Activated CD4-positive, alpha-beta T cell treated with anti-CD3 and anti-CD28 coated beads for 36 hours (primary cell): ENCODE data around the gene NCKAP1. TPM values are rescaled to one million over a fixed set of nuclear protein-coding genes. Genes with fewer than 3 reads are reported as not detected.
"Not testable (repeated sequence)": the region's sequence is repeated elsewhere in the genome, so short reads cannot be mapped to it uniquely, and the experiment has no call there.

ENCODE experiments used
- ATAC-seq: fragments of 200-7000 bp; cut with Tn5 transposase; one replicate; pipeline ENCODE4 v1.10.0; 2021; ENCODE audit warnings: mild to moderate bottlenecking, moderate library complexity
- CTCF ChIA-PET: fragments of 350-600 bp; sonication (Branson Sonifier 250); formaldehyde crosslinking; loops from one replicate; lab custom pipeline; 2021; ENCODE audit warnings: antibody characterized with exemption; lab: Charles Lee
- POLR2A ChIA-PET: fragments of 350-600 bp; sonication (Branson Sonifier 250); formaldehyde crosslinking; loops from one replicate; lab custom pipeline; 2021; ENCODE audit warnings: antibody characterized with exemption, inconsistent platforms; lab: Charles Lee
- DNase-seq: peaks from one replicate; pipeline ENCODE4 v3.0.0-alpha.2; 2020
- H3K27ac Mint-ChIP-seq: one replicate; pipeline ENCODE4 v1.8.0; 2021; ENCODE audit warnings: mixed read lengths
- H3K27me3 Mint-ChIP-seq: one replicate; pipeline ENCODE4 v1.8.0; 2021; ENCODE audit warnings: mixed read lengths
- H3K36me3 Mint-ChIP-seq: one replicate; pipeline ENCODE4 v1.8.0; 2021; ENCODE audit warnings: low read depth, mixed read lengths
- H3K4me1 Mint-ChIP-seq: one replicate; pipeline ENCODE4 v1.8.0; 2021; ENCODE audit warnings: mixed read lengths
- H3K4me3 Mint-ChIP-seq: one replicate; pipeline ENCODE4 v1.8.0; 2021; ENCODE audit warnings: mild to moderate bottlenecking, moderate library complexity, mixed read lengths
- H3K9me3 Mint-ChIP-seq: one replicate; pipeline ENCODE4 v1.8.0; 2021; ENCODE audit warnings: low read depth, mixed read lengths
- intact Hi-C, 2 experiments: fragments of 100-400 bp; cut with DNase I in 1 of 2; cut with micrococcal nuclease in 1 of 2; formaldehyde crosslinking; loops; one replicate each; pipeline versions ENCODE4 v1.14.2 to v1.15.1; 2022 to 2024; cut with DNase I, micrococcal nuclease
- total RNA-seq, 2 experiments: library from RNA; stranded (reverse); gene quantifications; one replicate each; pipeline ENCODE4 v1.2.3, GENCODE V29; 2021

The NCKAP1 gene
- total RNA-seq, 2 experiments from 2014 or later: 9.1 to 11.7 TPM

- CTCF ChIA-PET: interaction anchor here (2.0 kb wide), 1 partner anchor 10 kb away, joined by 5 read pairs; the partner anchor contains the start of gene DUSP19
- H3K4me3 Mint-ChIP-seq: no peak overlapping the region
- no peak overlapping the region for H3K27ac Mint-ChIP-seq
- no peak for DNase-seq
- no peak for ATAC-seq
- H3K27me3 Mint-ChIP-seq: peaks cover 17% of the 10 kb centered on the region
- no peaks in the 10 kb centered on the region for H3K4me1 Mint-ChIP-seq
- intact Hi-C loops: no loop called here
- H3K36me3 Mint-ChIP-seq: no peaks in the 10 kb centered on the region
- POLR2A ChIA-PET: no interaction called here
- no peaks in the 10 kb centered on the region for H3K9me3 Mint-ChIP-seq
These were observed 30.3 kb upstream of the NCKAP1 start for GRCh38 chr2:183068561-183068960.

GRCh38 chr2:183063083-183063482, 24.8 kb upstream of the NCKAP1 start:
- no peak overlapping the region for H3K27ac Mint-ChIP-seq
- H3K27me3 Mint-ChIP-seq: peaks cover 22% of the 10 kb centered on the region
- no peaks in the 10 kb centered on the region for H3K36me3 Mint-ChIP-seq
- H3K9me3 Mint-ChIP-seq: no peaks in the 10 kb centered on the region
- POLR2A ChIA-PET: interaction anchor here (0.6 kb wide), 1 partner anchor 49 kb away, joined by 3 read pairs; no protein-coding TSS in a partner anchor
- no peak for DNase-seq
- intact Hi-C loops: no loop called here
- peaks cover 6% of the 10 kb centered on the region for H3K4me1 Mint-ChIP-seq
- no peak for ATAC-seq
- H3K4me3 Mint-ChIP-seq: no peak overlapping the region
- CTCF ChIA-PET: no interaction called here

DNA sequence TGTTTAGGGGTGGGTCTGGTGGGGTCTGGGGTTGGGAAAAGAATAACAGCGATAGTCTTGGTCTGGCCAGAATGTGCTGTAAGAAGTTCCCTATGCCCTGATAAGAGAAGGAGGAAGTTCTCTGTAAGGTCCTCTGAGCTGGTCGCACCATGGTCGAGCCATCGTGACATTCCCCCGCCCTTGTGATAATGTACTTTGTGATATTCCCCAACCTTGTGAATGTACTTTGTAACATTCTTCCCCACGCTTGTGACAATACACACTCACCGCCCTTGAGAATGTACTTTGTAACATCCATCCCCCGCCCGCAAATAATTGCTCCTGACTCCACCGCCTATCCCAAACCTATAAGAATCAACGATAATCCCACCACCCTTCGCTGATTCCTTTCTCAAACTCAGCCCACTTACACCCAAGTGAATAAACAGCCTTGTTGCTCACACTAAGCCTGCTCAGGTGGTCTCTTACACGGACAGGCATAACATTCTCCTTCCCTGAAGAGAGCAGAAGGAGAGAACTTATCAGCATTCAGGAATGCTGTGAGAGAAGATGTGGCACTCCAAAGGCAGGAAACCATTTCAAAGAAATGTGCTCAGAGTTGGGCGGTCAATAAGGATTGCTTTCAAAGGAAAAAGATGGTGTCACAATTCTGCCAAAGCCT, 22.4 kb upstream of the NCKAP1 start:
- Mint-ChIP-seq H3K9me3 (no peaks in the 10 kb centered on the region), H3K27me3 (peaks cover 17% of the 10 kb centered on the region), H3K4me3 (no peak overlapping the region), H3K36me3 (no peaks in the 10 kb centered on the region), H3K27ac (no peak overlapping the region), H3K4me1 (peaks cover 6% of the 10 kb centered on the region)
- no peak for DNase-seq
- CTCF ChIA-PET: interaction anchor here (0.7 kb wide), 1 partner anchor 60 kb away, joined by 3 read pairs; no protein-coding TSS in a partner anchor
- intact Hi-C loops: no loop called here
- ATAC-seq: no peak
- POLR2A ChIA-PET: no interaction called here

- DNase-seq (no peak), ATAC-seq (peak; percentile 65)
- Mint-ChIP-seq H3K27me3 (peaks cover 18% of the 10 kb centered on the region), H3K27ac (no peak overlapping the region), H3K4me3 (no peak overlapping the region), H3K36me3 (no peaks in the 10 kb centered on the region), H3K4me1 (peaks cover 6% of the 10 kb centered on the region), H3K9me3 (no peaks in the 10 kb centered on the region)
- CTCF ChIA-PET: interaction anchor here (0.5 kb wide), 1 partner anchor 18 kb away, joined by 6 read pairs; no protein-coding TSS in a partner anchor
- POLR2A ChIA-PET: no interaction called here
- intact Hi-C loops: no loop called here
These were observed 21.3 kb upstream of the NCKAP1 start for GRCh38 chr2:183059561-183059960.

DNA sequence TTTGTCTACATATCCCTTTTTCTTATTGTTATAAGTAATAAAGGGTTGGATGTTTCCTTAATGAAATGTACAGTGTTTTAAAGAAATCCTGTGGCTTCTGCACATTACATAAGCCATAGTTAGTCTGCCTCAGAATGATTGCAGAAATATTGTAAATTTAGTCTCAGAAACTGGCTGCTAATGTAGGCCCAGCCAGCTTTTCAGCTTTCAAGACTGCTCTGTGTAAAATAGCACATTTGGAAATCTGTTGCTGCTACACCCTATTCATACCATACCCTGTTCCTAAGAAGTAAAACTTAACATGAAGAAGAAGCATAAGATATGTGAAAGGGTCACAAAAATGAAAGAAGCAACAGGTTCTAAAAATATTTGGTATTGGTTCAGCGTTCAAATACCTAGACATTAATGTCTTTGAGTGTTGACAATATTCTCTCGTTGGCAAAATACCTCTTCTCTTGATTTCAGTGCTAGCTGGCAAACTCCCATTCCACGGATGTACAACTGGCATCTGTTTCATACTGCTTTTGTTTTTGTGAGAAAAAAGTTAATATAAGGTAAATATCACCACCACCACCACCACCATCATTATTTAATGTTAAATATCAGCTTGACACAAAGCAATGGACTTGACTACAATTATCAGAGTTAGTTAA, 19.2 kb upstream of the NCKAP1 start:
- H3K27me3 Mint-ChIP-seq: peaks cover 22% of the 10 kb centered on the region
- H3K9me3 Mint-ChIP-seq: no peaks in the 10 kb centered on the region
- CTCF ChIA-PET: interaction anchor here (0.9 kb wide), 1 partner anchor 78 kb away, joined by 3 read pairs; no protein-coding TSS in a partner anchor
- H3K27ac Mint-ChIP-seq: no peak overlapping the region
- no peak for ATAC-seq
- H3K4me3 Mint-ChIP-seq: no peak overlapping the region
- H3K36me3 Mint-ChIP-seq: no peaks in the 10 kb centered on the region
- peaks cover 6% of the 10 kb centered on the region for H3K4me1 Mint-ChIP-seq
- POLR2A ChIA-PET: no interaction called here
- intact Hi-C loops: loop anchor here in 1 of 2 experiments (2.0 kb wide), 1 partner anchor 19 kb away; the partner anchor contains the start of gene NCKAP1
- no peak for DNase-seq

DNA sequence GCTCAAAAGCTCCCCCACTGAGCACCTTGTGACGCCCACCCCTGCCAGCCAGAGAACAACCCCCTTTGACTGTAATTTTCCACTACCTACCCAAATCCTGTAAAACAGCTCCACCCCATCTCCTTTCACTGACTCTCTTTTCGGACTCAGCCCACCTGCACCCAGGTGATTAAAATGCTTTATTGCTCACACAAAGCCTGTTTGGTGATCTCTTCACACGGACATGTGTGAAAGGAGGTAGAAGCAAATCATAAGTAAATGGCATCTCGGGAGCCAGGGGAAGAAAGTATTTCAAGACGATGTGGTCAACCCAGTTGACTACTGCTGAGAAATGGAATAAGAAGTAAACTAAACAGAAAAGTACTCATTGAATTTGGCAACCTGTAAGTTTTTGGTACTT, 11.2 kb upstream of the NCKAP1 start:
- ChIA-PET CTCF (no interaction called here), POLR2A (no interaction called here)
- H3K4me1 Mint-ChIP-seq: no peaks in the 10 kb centered on the region
- ATAC-seq (no peak), DNase-seq (no peak)
- peaks cover 30% of the 10 kb centered on the region for H3K27me3 Mint-ChIP-seq
- H3K27ac Mint-ChIP-seq: no peak overlapping the region
- H3K9me3 Mint-ChIP-seq: no peaks in the 10 kb centered on the region
- H3K4me3 Mint-ChIP-seq: no peak overlapping the region
- intact Hi-C loops: no loop called here
- H3K36me3 Mint-ChIP-seq: no peaks in the 10 kb centered on the region

DNA sequence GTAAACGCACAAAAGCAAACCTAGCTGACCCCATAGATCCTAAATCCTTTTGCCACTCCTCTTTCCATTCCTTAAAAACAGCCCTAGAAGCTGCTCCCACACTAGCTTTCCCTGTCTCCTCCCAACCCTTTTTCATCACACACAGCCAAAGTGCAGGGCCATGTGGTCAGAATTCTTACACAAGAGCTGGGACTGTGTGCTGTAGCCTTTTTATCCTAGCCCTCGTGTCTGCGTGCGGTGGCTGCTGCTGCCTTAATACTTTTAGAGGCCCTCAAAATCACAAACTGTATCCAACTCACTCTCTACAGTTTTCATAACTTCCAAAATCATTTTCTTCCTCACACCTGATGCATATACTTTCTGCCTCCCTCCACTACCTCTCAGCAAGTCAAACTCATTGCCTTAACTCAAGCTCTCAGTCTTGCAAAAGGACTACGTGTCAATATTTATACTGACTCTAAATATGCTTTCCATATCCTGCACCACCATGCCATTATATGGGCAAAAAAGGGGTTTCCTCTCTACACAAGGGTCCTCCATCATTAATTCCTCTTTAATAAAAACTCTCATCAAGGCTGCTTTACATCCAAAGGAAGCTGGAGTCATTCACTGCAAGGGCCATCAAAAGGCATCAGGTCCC, 9.3 kb upstream of the NCKAP1 start:
- CTCF ChIA-PET, H3K27ac Mint-ChIP-seq, H3K36me3 Mint-ChIP-seq, intact Hi-C loops, H3K4me3 Mint-ChIP-seq, H3K9me3 Mint-ChIP-seq, POLR2A ChIA-PET, DNase-seq, ATAC-seq, H3K4me1 Mint-ChIP-seq: not testable (repeated sequence)
- H3K27me3 Mint-ChIP-seq: peaks cover 29% of the 10 kb centered on the region

DNA sequence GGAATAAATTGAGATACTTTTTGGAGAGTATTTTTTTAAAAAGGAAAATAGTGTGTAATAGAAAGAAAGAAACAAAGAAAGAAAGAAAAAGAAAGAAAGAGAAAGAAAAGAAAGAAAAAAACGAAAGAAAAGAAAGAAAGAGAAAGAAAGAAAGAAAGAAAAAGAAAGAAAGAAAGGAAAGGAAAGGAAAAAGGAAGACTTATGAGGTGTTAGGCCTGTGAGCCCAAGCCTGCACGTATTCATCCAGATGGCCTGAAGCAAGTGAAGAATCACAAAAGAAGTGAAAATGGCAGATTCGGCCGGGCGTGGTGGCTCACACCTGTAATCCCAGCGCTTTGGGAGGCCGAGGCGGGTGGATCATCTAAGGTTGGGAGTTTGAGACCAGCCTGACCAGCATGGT, 5.3 kb upstream of the NCKAP1 start:
- H3K36me3 Mint-ChIP-seq, intact Hi-C loops, DNase-seq, H3K27ac Mint-ChIP-seq, H3K4me3 Mint-ChIP-seq, H3K9me3 Mint-ChIP-seq, ATAC-seq, H3K4me1 Mint-ChIP-seq, CTCF ChIA-PET, POLR2A ChIA-PET: not testable (repeated sequence)
- peaks cover 42% of the 10 kb centered on the region for H3K27me3 Mint-ChIP-seq

DNA sequence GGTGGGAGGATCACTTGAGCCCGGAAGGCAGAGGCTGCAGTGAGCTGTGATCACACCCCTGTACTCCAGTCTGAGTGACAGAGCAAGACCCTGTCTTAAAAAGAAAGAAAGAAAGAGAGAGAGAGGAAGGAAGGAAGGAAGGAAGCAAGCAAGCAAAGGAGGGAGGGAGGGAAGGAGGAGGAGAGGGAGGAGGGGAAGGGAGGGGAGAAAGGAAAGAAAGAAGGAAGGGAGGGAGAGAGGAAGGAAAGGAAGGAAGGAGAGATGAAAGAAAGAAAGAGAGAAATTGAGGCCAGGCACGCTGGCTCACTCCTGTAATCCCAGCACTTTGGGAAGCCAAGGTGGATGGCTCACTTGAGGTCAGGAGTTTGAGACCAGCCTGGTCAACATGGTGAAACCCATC, 2.3 kb upstream of the NCKAP1 start:
- ATAC-seq (no peak), DNase-seq (no peak)
- Mint-ChIP-seq H3K4me3 (no peak overlapping the region), H3K9me3 (no peaks in the 10 kb centered on the region), H3K27me3 (peaks cover 43% of the 10 kb centered on the region), H3K4me1 (peaks cover 21% of the 10 kb centered on the region), H3K36me3 (no peaks in the 10 kb centered on the region), H3K27ac (no peak overlapping the region)
- ChIA-PET CTCF (interaction anchor here (0.7 to 1.5 kb wide), 4 partner anchors 19 to 611 kb away, joined by 3 to 6 read pairs (median 4); no protein-coding TSS in a partner anchor), POLR2A (no interaction called here)
- intact Hi-C loops: no loop called here

- DNase-seq (peak; percentile 69), ATAC-seq (peak; percentile 58)
- Mint-ChIP-seq H3K9me3 (no peaks in the 10 kb centered on the region), H3K36me3 (no peaks in the 10 kb centered on the region), H3K27me3 (peaks cover 48% of the 10 kb centered on the region), H3K27ac (peak overlapping the region; percentile 60), H3K4me3 (peak overlapping the region; percentile 76), H3K4me1 (peaks cover 26% of the 10 kb centered on the region)
- ChIA-PET CTCF (interaction anchor here (0.6 to 1.3 kb wide), 2 partner anchors 36 to 154 kb away, joined by 4 read pairs; no protein-coding TSS in a partner anchor), POLR2A (no interaction called here)
- intact Hi-C loops: loop anchor here (1.0 to 10.0 kb wide), 8 partner anchors 19 to 1243 kb away; partner anchors contain the start of genes DNAJC10 (in 2 of the 2), DUSP19 (in 2 of the 2), NUP35 (in 2 of the 2) and ITPRID2 (in 1 of the 2)
These were observed 510 bp downstream of the NCKAP1 start for GRCh38 chr2:183037553-183038340.
